VCaP (cell line): ENCODE results near the gene SLC22A2.

Experiments used
- H3K27ac ChIP-seq: fragments of 450-650 bp; 2 replicates; pipeline ENCODE4 v1.5.1; 2017
- CTCF ChIP-seq: fragments of 450-650 bp; conservative IDR thresholded peaks from 2 replicates; pipeline ENCODE4 v1.5.1; 2017; ENCODE audit warnings: mild to moderate bottlenecking, moderate library complexity

Gene SLC22A2

GRCh38 chr6:160190973-160191372 lies 67.6 kb downstream of the SLC22A2 start:
- no peak for TF ChIP-seq CTCF
- H3K27ac ChIP-seq, result no peak overlapping the region

GRCh38 chr6:160190081-160190480 lies 68.5 kb downstream of the SLC22A2 start:
- TF ChIP-seq CTCF, result no peak
- H3K27ac ChIP-seq, result no peak overlapping the region

GRCh38 chr6:160188773-160189172 lies 69.8 kb downstream of the SLC22A2 start:
- TF ChIP-seq CTCF, result no peak
- H3K27ac ChIP-seq, result no peak overlapping the region

- TF ChIP-seq CTCF, result no peak
- H3K27ac ChIP-seq, result peak overlapping the region; percentile 57
Observed at GRCh38 chr6:160180706-160181105, 77.9 kb downstream of the SLC22A2 start.

- no peak overlapping the region for H3K27ac ChIP-seq
- no peak for TF ChIP-seq CTCF
Observed at GRCh38 chr6:160178271-160178670, 80.3 kb downstream of the SLC22A2 start.

- TF ChIP-seq CTCF, result no peak
- H3K27ac ChIP-seq, result no peak overlapping the region
Observed at GRCh38 chr6:160177220-160177619, 81.4 kb downstream of the SLC22A2 start.

GRCh38 chr6:160174681-160175080 lies 83.9 kb downstream of the SLC22A2 start:
- no peak overlapping the region for H3K27ac ChIP-seq
- no peak for TF ChIP-seq CTCF
